Smooth muscle cell of the brain vasculature (primary cell): ENCODE data around the gene CCDC148.

ENCODE experiments used
- DNase-seq: peaks from one replicate; pipeline ENCODE4 v3.0.0-alpha.2; 2012; ENCODE audit warnings: low read depth, low spot score

Gene CCDC148

GRCh38 chr2:158212301-158212700 is 244.3 kb downstream of the CCDC148 start:
- no peak for DNase-seq

- no peak for DNase-seq
Measured at GRCh38 chr2:158211502-158211901, 245.1 kb downstream of the CCDC148 start.

- DNase-seq = no peak
Measured at GRCh38 chr2:158207354-158207753, 249.2 kb downstream of the CCDC148 start.

GRCh38 chr2:158205215-158205614 is 251.3 kb downstream of the CCDC148 start:
- DNase-seq = no peak

- peak; percentile 83 for DNase-seq
Measured at GRCh38 chr2:158204741-158205165, 251.8 kb downstream of the CCDC148 start.

GRCh38 chr2:158202161-158202815 is 254.3 kb downstream of the CCDC148 start:
- DNase-seq = no peak

GRCh38 chr2:158199928-158200650 is 256.5 kb downstream of the CCDC148 start:
- DNase-seq = no peak

GRCh38 chr2:158197940-158198339 is 258.6 kb downstream of the CCDC148 start:
- no peak for DNase-seq

- DNase-seq = no peak
Measured at GRCh38 chr2:158194229-158194628, 262.3 kb downstream of the CCDC148 start.

- DNase-seq = no peak
Measured at GRCh38 chr2:158192515-158193443, 263.8 kb downstream of the CCDC148 start.

- no peak for DNase-seq
Measured at GRCh38 chr2:158191076-158191895, 265.3 kb downstream of the CCDC148 start.

GRCh38 chr2:158189526-158189925 is 267.0 kb downstream of the CCDC148 start:
- no peak for DNase-seq

- no peak for DNase-seq
Measured at GRCh38 chr2:158187908-158188307, 268.6 kb downstream of the CCDC148 start.

GRCh38 chr2:158184556-158185343 is 271.8 kb downstream of the CCDC148 start:
- no peak for DNase-seq

- DNase-seq = no peak
Measured at GRCh38 chr2:158184001-158184400, 272.6 kb downstream of the CCDC148 start.

- DNase-seq = no peak
Measured at GRCh38 chr2:158182676-158183295, 273.8 kb downstream of the CCDC148 start.

- no peak for DNase-seq
Measured at GRCh38 chr2:158181171-158181570, 275.4 kb downstream of the CCDC148 start.

GRCh38 chr2:158179660-158180059 is 276.9 kb downstream of the CCDC148 start:
- DNase-seq = no peak

GRCh38 chr2:158178646-158179045 is 277.9 kb downstream of the CCDC148 start:
- no peak for DNase-seq

GRCh38 chr2:158174956-158175355 is 281.6 kb downstream of the CCDC148 start:
- no peak for DNase-seq
